HepG2 (cell line): ENCODE results near the gene SOWAHA. TPM values are rescaled to one million over a fixed set of nuclear protein-coding genes. Genes with fewer than 3 reads are reported as not detected.

Source experiments
- CEBPZ ChIP-seq: IDR thresholded peaks from 2 replicates; pipeline ENCODE4 v1.6.1; 2012; ENCODE audit warnings: low read length, improper control_type of control experiment
- DRAP1 ChIP-seq: IDR thresholded peaks from 2 replicates; pipeline ENCODE4 v1.6.1; 2016; ENCODE audit warnings: missing genetic modification reagents, missing compliant biosample characterization
- FLYWCH1 ChIP-seq: sonication (generic); formaldehyde crosslinking; IDR thresholded peaks from 2 replicates; pipeline ENCODE4 v1.8.1; 2023; ENCODE audit warnings: mild to moderate bottlenecking, missing genetic modification reagents
- FOSL1 ChIP-seq: sonication (generic); formaldehyde crosslinking; IDR thresholded peaks from 2 replicates; pipeline ENCODE4 v1.9.0; 2021; ENCODE audit warnings: missing genetic modification reagents, borderline replicate concordance
- GLI4 ChIP-seq: sonication (generic); formaldehyde crosslinking; IDR thresholded peaks from 2 replicates; pipeline ENCODE4 v1.5.1; 2020; ENCODE audit warnings: missing genetic modification reagents, mild to moderate bottlenecking, moderate library complexity, borderline replicate concordance
- HES4 ChIP-seq: sonication (generic); formaldehyde crosslinking; IDR thresholded peaks from 2 replicates; pipeline ENCODE4 v1.9.0; 2021; ENCODE audit warnings: mild to moderate bottlenecking, missing genetic modification reagents, borderline replicate concordance
- HIVEP1 ChIP-seq: sonication (generic); formaldehyde crosslinking; IDR thresholded peaks from 2 replicates; pipeline ENCODE4 v1.4.0; 2020; ENCODE audit warnings: mild to moderate bottlenecking, missing genetic modification reagents
- HNF4G ChIP-seq, 2 experiments: sonication (generic) in 1 of 2; formaldehyde crosslinking in 1 of 2; IDR thresholded peaks; 2 replicates each; pipeline versions ENCODE4 v1.4.0 to v1.6.1; 2011 to 2020; ENCODE audit warnings: borderline replicate concordance in 2 of 2, low read depth in 2 of 2, mild to moderate bottlenecking in 2 of 2, low read length in 1 of 2, missing genetic modification reagents in 1 of 2, moderate library complexity in 1 of 2
- HOXA5 ChIP-seq: sonication (generic); formaldehyde crosslinking; IDR thresholded peaks from 2 replicates; pipeline ENCODE4 v1.4.0; 2020; ENCODE audit warnings: missing genetic modification reagents
- MAF1 ChIP-seq: sonication (generic); formaldehyde crosslinking; IDR thresholded peaks from 2 replicates; pipeline ENCODE4 v1.5.0; 2020; ENCODE audit warnings: missing genetic modification reagents, borderline replicate concordance
- NFE2L1 ChIP-seq: sonication (generic); formaldehyde crosslinking; IDR thresholded peaks from 2 replicates; pipeline ENCODE4 v1.4.0; 2020; ENCODE audit warnings: missing genetic modification reagents, mild to moderate bottlenecking, borderline replicate concordance
- REL ChIP-seq: sonication (generic); formaldehyde crosslinking; conservative IDR thresholded peaks from 2 replicates; pipeline ENCODE4 v1.8.0; 2022; ENCODE audit warnings: mild to moderate bottlenecking, missing genetic modification reagents, moderate library complexity
- SP2 ChIP-seq: sonication (generic); formaldehyde crosslinking; IDR thresholded peaks from 2 replicates; pipeline ENCODE4 v1.5.1; 2020; ENCODE audit warnings: mild to moderate bottlenecking, missing genetic modification reagents
- THYN1 ChIP-seq: sonication (generic); formaldehyde crosslinking; IDR thresholded peaks from 2 replicates; pipeline ENCODE4 v1.8.1; 2023; ENCODE audit warnings: low read depth, mild to moderate bottlenecking, moderate library complexity, missing genetic modification reagents, borderline replicate concordance
- XRCC5 ChIP-seq: fragments of 200-400 bp; formaldehyde crosslinking; optimal IDR thresholded peaks from 2 replicates; pipeline ENCODE3; 2017; ENCODE audit warnings: mild to moderate bottlenecking, low read length
- ZBED4 ChIP-seq: sonication (generic); formaldehyde crosslinking; IDR thresholded peaks from 2 replicates; pipeline ENCODE4 v1.4.0; 2020; ENCODE audit warnings: missing genetic modification reagents, borderline replicate concordance
- ZBTB20 ChIP-seq: sonication (generic); formaldehyde crosslinking; IDR thresholded peaks from 2 replicates; pipeline ENCODE4 v1.8.1; 2023; ENCODE audit warnings: missing genetic modification reagents, low read depth, mild to moderate bottlenecking, borderline replicate concordance
- ZEB1 ChIP-seq: IDR thresholded peaks from 2 replicates; pipeline ENCODE4 v1.6.1; 2012; ENCODE audit warnings: mild to moderate bottlenecking, low read depth, inconsistent platforms; ENCODE audit not compliant: insufficient replicate concordance
- ZFP36L1 ChIP-seq: sonication (generic); formaldehyde crosslinking; IDR thresholded peaks from 2 replicates; pipeline ENCODE4 v1.8.0; 2022; ENCODE audit warnings: mild to moderate bottlenecking, missing genetic modification reagents, moderate library complexity
- ZNF121 ChIP-seq: sonication (generic); formaldehyde crosslinking; IDR thresholded peaks from 2 replicates; pipeline ENCODE4 v1.5.0; 2020; ENCODE audit warnings: mild to moderate bottlenecking, missing genetic modification reagents
- ZNF746 ChIP-seq: sonication (generic); formaldehyde crosslinking; IDR thresholded peaks from 2 replicates; pipeline ENCODE4 v1.8.0; 2022; ENCODE audit warnings: mild to moderate bottlenecking, missing genetic modification reagents
- ZSCAN9 ChIP-seq: IDR thresholded peaks from 2 replicates; pipeline ENCODE4 v1.6.1; 2016; ENCODE audit warnings: borderline replicate concordance
- polyA plus RNA-seq, 8 experiments: library from polyadenylated mRNA; depleted of rRNA in 3 of 8; stranded (reverse) in 7 of 8; unstranded in 1 of 8; fragments of >200 nt; fragmentation: Illumina TruSeq in 4 of 8; extraction: Trizol in 4 of 8; gene quantifications; 2 replicates each; pipeline versions ENCODE4 v1.2.1 to v1.2.3, GENCODE V29; 2011 to 2016; ENCODE audit warnings: low read depth in 4 of 8, missing spikeins in 1 of 8, mixed read lengths in 1 of 8; ENCODE audit not compliant: insufficient read depth in 1 of 8
- total RNA-seq, 5 experiments: library from RNA; depleted of rRNA; stranded (reverse); fragments of >200 nt; fragmentation: Illumina TruSeq; extraction: Trizol; gene quantifications; 2 replicates each; pipeline ENCODE4 v1.2.3, GENCODE V29; 2016; ENCODE audit warnings: low read depth in 1 of 5

SOWAHA gene
- total and polyA plus RNA-seq, 2 of the 13 experiments (the other 11 are each of a cell fraction or from before 2014, with no cell fraction given): 0.95 to 1.9 TPM

- TF ChIP-seq HES4 (CRISPR knock-in tag) (peak; percentile 55; the same call in 1 of the 2 replicates), HIVEP1 (CRISPR knock-in tag) (0 out of 2 replicates have a peak, but pooled peaks have one; percentile 23), CEBPZ (no peak), HOXA5 (CRISPR knock-in tag) (peak; percentile 58; the same call in 1 of the 2 replicates), SP2 (CRISPR knock-in tag) (no peak), ZEB1 (peak; percentile 27), ZBED4 (no peak), THYN1 (no peak), ZNF121 (CRISPR knock-in tag) (peak; percentile 44), XRCC5 (peak; percentile 77), ZNF746 (CRISPR knock-in tag) (no peak), NFE2L1 (no peak), MAF1 (peak; percentile 69; the same call in 1 of the 2 replicates), DRAP1 (CRISPR knock-in tag) (no peak), REL (CRISPR knock-in tag) (0 out of 2 replicates have a peak, but pooled peaks have one; percentile 20), ZBTB20 (CRISPR knock-in tag) (no peak), FOSL1 (CRISPR knock-in tag) (no peak), GLI4 (CRISPR knock-in tag) (no peak), HNF4G (IDR thresholded peaks at IDR 0.05; ENCODE audit: borderline replicate concordance, low read depth, low read length) (peak; percentile 43; the same call in 1 of the 2 replicates), HNF4G (CRISPR knock-in tag; IDR thresholded peaks at IDR 0.05; ENCODE audit: borderline replicate concordance, low read depth) (no peak), ZFP36L1 (CRISPR knock-in tag) (no peak), ZSCAN9 (CRISPR knock-in tag) (no peak), FLYWCH1 (peak; percentile 16; the same call in 1 of the 2 replicates)
Observed at GRCh38 chr5:132829742-132830435, 16.8 kb downstream of the SOWAHA start (continued).
